OCI-LY3 (cell line): ENCODE data around the gene PLA2G4F.

Source experiments
- H2AFZ ChIP-seq: fragments of 200-600, 300-600 bp; shearing (Covaris generic); 2 replicates; pipeline ENCODE4 v1.6.0; 2014; ENCODE audit warnings: antibody characterized with exemption, low read depth, low read length
- H3K27ac ChIP-seq: fragments of 200-600, 300-600 bp; sonication (generic); 2 replicates; pipeline ENCODE4 v1.5.1; 2014; ENCODE audit warnings: mild to moderate bottlenecking, low read length, moderate library complexity, mixed read lengths
- H3K27me3 ChIP-seq: fragments of 200-600, 300-600 bp; sonication (generic); 2 replicates; pipeline ENCODE4 v1.6.1; 2014; ENCODE audit warnings: low read depth, low read length, mixed read lengths
- H3K36me3 ChIP-seq: fragments of 200-600, 300-600 bp; sonication (generic); replicated peaks from 2 replicates; pipeline ENCODE3; 2014; ENCODE audit warnings: low read depth, low read length, mixed read lengths
- H3K4me1 ChIP-seq: fragments of 300-600, 200-600 bp; sonication (generic); 2 replicates; pipeline ENCODE4 v1.6.1; 2014; ENCODE audit warnings: low read length, mixed read lengths
- H3K4me2 ChIP-seq: fragments of 200-600, 300-600 bp; sonication (generic); 2 replicates; pipeline ENCODE4 v1.6.1; 2014; ENCODE audit warnings: low read length, mixed read lengths
- H3K4me3 ChIP-seq: fragments of 300-600, 200-600 bp; sonication (generic); 2 replicates; pipeline ENCODE4 v1.5.1; 2014; ENCODE audit warnings: antibody characterized with exemption, mild to moderate bottlenecking, low read length, moderate library complexity
- H3K79me2 ChIP-seq: fragments of 300-600, 200-600 bp; shearing (Covaris generic); 2 replicates; pipeline ENCODE4 v1.6.1; 2014; ENCODE audit warnings: mild to moderate bottlenecking, low read length, mixed read lengths
- H3K9ac ChIP-seq: fragments of 300-600, 200-600 bp; shearing (Covaris generic); 2 replicates; pipeline ENCODE4 v1.6.0; 2014; ENCODE audit warnings: mild to moderate bottlenecking, low read length, moderate library complexity
- H3K9me3 ChIP-seq: fragments of 200-600, 300-600 bp; shearing (Covaris generic); 2 replicates; pipeline ENCODE4 v1.6.1; 2014; ENCODE audit warnings: low read length, mixed read lengths; ENCODE audit not compliant: insufficient read depth
- H4K20me1 ChIP-seq: fragments of 200-600, 300-600 bp; sonication (generic); 2 replicates; pipeline ENCODE4 v1.6.1; 2016; ENCODE audit warnings: low read length, mixed read lengths; ENCODE audit not compliant: insufficient read depth
- CTCF ChIP-seq: fragments of 200-600, 300-600 bp; sonication (generic); IDR thresholded peaks from 2 replicates; pipeline ENCODE4 v1.5.1; 2014; ENCODE audit warnings: antibody characterized with exemption, low read length, low read depth
- EZH2phosphoT487 ChIP-seq: fragments of 200-600 bp; shearing (Covaris generic); IDR thresholded peaks from 2 replicates; pipeline ENCODE4 v1.6.1; 2018; ENCODE audit warnings: antibody characterized with exemption, mixed run types, low read depth

PLA2G4F gene

GRCh38 chr15:42157381-42157780, 945 bp upstream of the PLA2G4F start:
- Histone ChIP-seq H3K9me3 (no peaks in the 10 kb centered on the region), H3K27me3 (no peaks in the 10 kb centered on the region), H3K9ac (no peak overlapping the region), H4K20me1 (no peaks in the 10 kb centered on the region), H3K27ac (no peak overlapping the region), H3K4me3 (no peak overlapping the region), H3K79me2 (no peaks in the 10 kb centered on the region), H3K36me3 (peaks cover 28% of the 10 kb centered on the region), H3K4me2 (no peak overlapping the region), H3K4me1 (no peaks in the 10 kb centered on the region), H2AFZ (no peak overlapping the region)
- TF ChIP-seq CTCF = no peak
- TF ChIP-seq EZH2phosphoT487 = no peak

- peaks cover 14% of the 10 kb centered on the region for H3K36me3 ChIP-seq
- H3K9me3 ChIP-seq = no peaks in the 10 kb centered on the region
- TF ChIP-seq EZH2phosphoT487 (no peak), CTCF (no peak)
- H2AFZ ChIP-seq = no peak overlapping the region
- no peaks in the 10 kb centered on the region for H3K27me3 ChIP-seq
- no peaks in the 10 kb centered on the region for H3K79me2 ChIP-seq
- no peaks in the 10 kb centered on the region for H3K4me1 ChIP-seq
- H4K20me1 ChIP-seq = no peaks in the 10 kb centered on the region
- no peak overlapping the region for H3K27ac ChIP-seq
- H3K4me2 ChIP-seq = no peak overlapping the region
- H3K4me3 ChIP-seq = no peak overlapping the region
- no peak overlapping the region for H3K9ac ChIP-seq
Measured at GRCh38 chr15:42155546-42156242, 742 bp downstream of the PLA2G4F start.

- Histone ChIP-seq H3K9ac (no peak overlapping the region), H3K4me1 (no peaks in the 10 kb centered on the region), H3K79me2 (no peaks in the 10 kb centered on the region), H2AFZ (no peak overlapping the region), H4K20me1 (no peaks in the 10 kb centered on the region), H3K4me3 (no peak overlapping the region), H3K9me3 (no peaks in the 10 kb centered on the region), H3K27me3 (no peaks in the 10 kb centered on the region), H3K4me2 (no peak overlapping the region), H3K27ac (no peak overlapping the region), H3K36me3 (peaks cover 9% of the 10 kb centered on the region)
- TF ChIP-seq EZH2phosphoT487 (no peak), CTCF (no peak)
Measured at GRCh38 chr15:42154956-42155355, 1.5 kb downstream of the PLA2G4F start.

- H3K27me3 ChIP-seq = no peaks in the 10 kb centered on the region
- H2AFZ ChIP-seq = no peak overlapping the region
- H3K4me3 ChIP-seq = no peak overlapping the region
- H3K4me1 ChIP-seq = no peaks in the 10 kb centered on the region
- no peak overlapping the region for H3K9ac ChIP-seq
- H3K36me3 ChIP-seq = peaks cover 3% of the 10 kb centered on the region
- no peak overlapping the region for H3K4me2 ChIP-seq
- no peaks in the 10 kb centered on the region for H4K20me1 ChIP-seq
- TF ChIP-seq CTCF = no peak
- no peak for TF ChIP-seq EZH2phosphoT487
- no peak overlapping the region for H3K27ac ChIP-seq
- no peaks in the 10 kb centered on the region for H3K9me3 ChIP-seq
- H3K79me2 ChIP-seq = no peaks in the 10 kb centered on the region
Measured at GRCh38 chr15:42154212-42154941, 2.1 kb downstream of the PLA2G4F start.
